ENCODE data around the gene CLDN34.

CLDN34 gene

DNA sequence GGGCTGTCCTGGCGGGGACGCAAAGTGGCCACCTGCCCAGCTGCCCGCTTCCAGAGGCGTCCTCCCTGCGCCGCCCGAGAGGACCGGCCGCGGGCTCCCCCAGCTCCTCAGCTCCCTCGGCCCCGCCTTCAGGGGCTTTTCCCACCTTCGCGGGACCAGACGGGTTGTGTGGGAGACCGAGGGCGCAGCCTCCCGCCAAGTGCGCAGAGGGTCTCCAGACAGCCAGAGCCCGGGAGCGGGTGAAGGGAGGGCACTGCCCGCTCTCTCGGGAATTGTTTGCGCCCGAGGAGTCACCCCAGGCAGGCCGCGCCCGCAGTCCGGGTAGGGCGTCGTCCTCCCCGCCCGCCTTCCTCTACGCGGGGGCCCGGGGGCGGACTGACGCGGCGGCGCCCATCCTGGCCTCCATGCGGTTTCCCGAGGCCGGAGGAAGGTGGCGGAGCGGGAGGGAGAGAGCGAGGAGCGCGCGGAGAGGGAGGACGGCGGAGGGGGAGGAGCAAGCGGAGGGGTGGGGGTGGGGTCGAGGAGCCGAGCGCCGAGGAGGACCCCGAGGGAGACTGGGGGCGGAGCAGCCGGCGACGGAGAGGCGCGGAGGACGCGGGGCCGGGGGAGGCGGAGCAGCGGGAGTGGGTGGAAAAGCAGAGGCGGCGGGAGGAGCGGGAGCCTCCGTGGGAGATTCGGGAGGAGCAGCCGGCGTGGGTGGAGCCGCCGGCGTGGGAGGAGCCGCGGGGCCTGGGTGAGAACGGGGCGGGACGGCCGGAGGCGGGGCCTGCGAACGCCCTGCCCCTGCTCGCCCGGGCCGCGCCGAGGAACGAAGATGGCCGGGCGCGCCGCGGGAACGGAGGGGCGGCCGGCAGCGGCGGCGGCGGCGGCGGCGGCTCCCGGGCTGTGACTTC is 47.5 kb downstream of the CLDN34 start:
- peak; percentile 39 to 50 for DNase-seq (ENCODE audit: extremely low read depth in 1 of 2, low read depth in 1 of 2)

DNA sequence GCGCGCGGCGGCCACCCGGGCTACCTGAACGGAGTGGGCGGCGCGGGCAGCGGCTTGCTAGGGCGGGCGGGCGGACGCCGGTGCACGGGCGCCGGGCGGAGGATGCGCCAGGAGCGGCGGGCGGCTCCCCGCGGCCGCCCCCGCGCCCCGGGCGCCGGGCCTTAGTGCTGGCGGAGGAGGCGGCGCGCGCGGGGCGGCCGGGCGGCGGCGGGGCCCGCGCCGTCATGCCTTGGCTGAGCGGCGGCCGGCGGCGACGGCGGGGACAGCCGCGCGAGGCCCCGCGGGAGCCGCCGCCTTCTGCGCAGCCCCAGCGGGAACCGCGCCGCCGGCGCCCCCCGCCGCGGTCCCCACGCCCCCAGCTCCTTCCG is 48.2 kb downstream of the CLDN34 start:
- no peak for DNase-seq (ENCODE audit: extremely low read depth in 1 of 2, low read depth in 1 of 2)

DNA sequence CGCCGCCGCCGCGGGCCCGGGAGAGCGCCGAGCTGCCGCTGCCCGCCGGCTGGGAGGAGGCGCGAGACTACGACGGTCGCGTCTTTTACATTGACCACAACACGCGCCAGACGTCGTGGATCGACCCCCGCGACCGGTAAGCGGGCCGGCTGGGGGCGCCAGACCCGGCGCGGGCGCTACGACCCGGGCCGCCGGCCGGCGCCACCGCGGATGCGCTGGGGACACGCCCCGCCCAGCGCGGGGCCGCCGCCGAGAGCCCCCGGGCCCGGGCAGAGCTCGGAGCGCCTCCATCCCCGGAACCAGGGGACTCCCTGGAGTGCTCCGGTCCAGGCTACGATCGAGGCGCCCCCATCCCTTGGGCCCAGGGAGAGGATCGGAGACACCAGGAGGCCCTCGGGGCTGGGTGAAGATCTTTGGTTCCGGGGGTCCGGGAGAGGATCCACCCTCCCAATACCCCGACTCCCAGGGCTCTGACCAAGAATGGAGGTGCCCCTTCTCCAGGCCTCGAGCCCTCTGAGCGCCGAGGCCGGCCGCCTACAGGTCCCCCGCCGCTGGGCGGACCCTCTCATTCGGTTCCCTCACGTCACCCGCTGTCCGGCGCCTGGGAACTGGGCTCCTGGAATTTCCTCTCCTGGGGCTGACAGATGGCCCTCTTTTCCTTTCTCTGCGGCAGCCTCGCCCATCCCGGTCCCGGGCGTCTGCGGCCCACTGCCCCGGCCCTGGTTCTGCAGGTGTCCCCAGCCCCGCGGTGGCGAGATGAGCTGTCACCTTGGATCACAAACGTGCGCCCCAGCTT is 48.8 kb downstream of the CLDN34 start:
- no peak for DNase-seq (ENCODE audit: extremely low read depth in 1 of 2, low read depth in 1 of 2)

DNA sequence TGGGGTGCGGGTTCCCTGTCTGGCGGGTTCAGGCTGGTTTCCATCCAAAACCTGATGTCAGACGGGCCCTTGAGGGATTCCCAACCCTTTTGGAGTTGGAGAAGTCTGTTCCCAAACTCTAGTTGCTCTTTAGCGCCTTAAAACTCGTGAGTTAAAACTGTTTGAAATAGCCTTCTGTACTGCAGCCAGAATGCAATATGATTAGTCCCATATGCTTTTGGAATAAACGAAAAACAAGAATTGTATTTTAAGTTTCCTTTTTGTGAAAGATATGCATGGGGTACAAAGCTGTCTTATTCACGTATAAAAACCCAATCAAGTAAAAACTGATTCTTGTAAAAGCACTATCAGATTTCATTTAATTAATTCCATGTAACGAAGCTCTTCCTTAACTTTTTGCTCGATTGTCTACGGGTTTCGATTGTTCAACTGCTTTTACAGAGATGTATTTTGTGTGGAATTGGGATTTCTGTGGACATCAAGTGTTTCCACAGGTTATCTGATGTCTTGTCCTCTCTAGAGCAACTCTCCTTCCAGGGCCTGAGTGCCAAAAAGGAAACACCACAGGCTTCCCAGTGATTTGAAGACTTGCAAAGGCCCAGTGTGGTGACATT is 49.5 kb downstream of the CLDN34 start:
- DNase-seq (ENCODE audit: extremely low read depth in 1 of 2, low read depth in 1 of 2), result no peak

DNA sequence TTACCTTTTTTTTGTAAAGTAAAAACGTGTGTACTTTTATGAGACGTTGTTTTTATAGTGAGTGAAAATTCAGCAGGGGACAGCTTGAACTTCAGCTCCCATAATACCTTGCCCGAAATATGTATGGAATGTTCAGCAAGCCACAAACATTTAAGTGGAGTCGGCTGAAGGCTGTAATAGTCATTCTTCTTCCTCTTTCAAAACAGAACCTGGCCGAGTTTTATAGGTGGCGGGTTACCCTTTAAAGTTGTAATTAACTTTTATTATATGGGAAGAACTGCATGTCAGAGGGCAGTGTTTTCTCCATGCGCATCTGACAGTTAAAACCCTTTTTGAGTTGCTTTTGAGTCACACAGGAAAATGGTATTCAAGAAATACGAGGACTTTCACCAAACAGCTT is 50.7 kb downstream of the CLDN34 start:
- DNase-seq (ENCODE audit: extremely low read depth in 1 of 2, low read depth in 1 of 2), result no peak
